ES-I3 (cell line): Measurements from ENCODE around the gene MSMB.
"Not testable (repeated sequence)": the region's sequence is repeated elsewhere in the genome, so short reads cannot be mapped to it uniquely, and the experiment has no call there.

Experiments used
- H3K36me3 ChIP-seq: 2 replicates; pipeline ENCODE4 v1.6.1; 2013; ENCODE audit warnings: mild to moderate bottlenecking, low read length, control low read depth, moderate library complexity; ENCODE audit not compliant: insufficient read depth
- H3K4me1 ChIP-seq: 2 replicates; pipeline ENCODE4 v1.6.1; 2013; ENCODE audit warnings: mild to moderate bottlenecking, control low read depth, low read length; ENCODE audit not compliant: insufficient read depth
- H3K9ac ChIP-seq: 2 replicates; pipeline ENCODE4 v1.6.1; 2013; ENCODE audit warnings: low read depth, mild to moderate bottlenecking, low read length, moderate library complexity
- H3K9me3 ChIP-seq: 2 replicates; pipeline ENCODE4 v1.6.1; 2013; ENCODE audit warnings: mild to moderate bottlenecking, low read length, moderate library complexity; ENCODE audit not compliant: control insufficient read depth, insufficient read depth

MSMB gene, protein sequence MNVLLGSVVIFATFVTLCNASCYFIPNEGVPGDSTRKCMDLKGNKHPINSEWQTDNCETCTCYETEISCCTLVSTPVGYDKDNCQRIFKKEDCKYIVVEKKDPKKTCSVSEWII

DNA sequence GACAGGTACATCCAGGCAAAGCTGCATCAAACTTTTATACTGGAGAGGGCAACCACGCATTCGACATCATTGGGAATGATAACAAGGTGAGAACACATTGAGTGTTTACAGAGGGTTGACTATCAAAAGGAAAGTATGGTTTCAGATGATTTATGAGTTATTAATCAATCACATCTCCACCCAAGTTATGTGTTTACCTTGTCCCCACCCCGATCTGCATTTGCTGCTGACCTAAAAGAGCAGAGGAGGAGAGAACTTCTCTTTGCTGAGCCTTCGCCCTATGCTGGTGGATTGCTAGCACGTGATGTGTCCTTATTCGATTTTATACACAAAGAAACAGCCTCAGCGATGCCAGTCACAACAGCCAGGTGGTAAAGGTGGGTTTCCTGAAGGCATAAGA, at the start of gene MSMB:
Gene MSMB (minus strand): TSS at position 9 of the 400 bp plus-strand sequence. CDS start 32 bp downstream, outside the sequence.
- Histone ChIP-seq H3K36me3 (no peaks in the 10 kb centered on the region), H3K9ac (no peak within 1 kb of the TSS)

DNA sequence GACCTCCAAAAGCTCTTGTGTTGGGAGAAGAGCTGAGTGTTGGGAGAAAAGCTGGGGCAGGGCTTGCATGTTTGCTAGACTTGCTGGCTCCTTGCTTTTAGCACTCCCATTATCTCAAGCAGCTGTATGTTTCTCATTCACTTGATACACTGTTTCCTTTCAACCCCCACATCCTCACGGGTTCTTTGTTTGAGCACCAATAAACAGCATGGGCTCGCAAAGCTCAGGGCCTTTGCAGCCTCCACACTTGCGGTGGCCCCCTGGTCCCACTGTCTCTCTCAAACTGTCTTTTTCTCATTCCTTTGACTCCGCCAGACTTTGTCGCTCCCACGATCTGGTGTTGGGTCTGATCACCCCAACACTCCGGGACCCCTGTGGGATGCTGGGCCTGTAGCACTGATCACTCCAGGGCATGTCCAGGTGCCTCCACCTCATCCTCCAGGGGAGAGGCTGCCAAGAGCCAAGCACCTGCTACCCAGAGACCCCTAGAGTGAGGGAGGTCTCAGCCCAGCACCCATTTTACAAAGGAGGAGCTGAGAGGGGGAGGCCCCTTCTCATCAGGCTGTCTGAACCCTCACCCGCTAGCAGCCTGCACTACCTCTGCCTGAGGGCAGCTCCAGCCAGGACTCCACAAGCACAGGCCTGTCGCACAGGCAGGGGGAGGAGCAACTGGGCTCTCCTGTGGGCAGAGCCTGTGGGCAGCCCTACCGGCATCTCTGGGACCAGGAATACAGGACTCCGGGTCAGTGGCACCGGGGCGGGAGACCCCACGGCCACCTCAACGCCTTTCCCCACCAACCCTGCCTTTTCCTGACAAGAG, 49.1 kb upstream of the MSMB start:
- H3K9me3 ChIP-seq: no peaks in the 10 kb centered on the region
- no peak overlapping the region for H3K9ac ChIP-seq
- H3K36me3 ChIP-seq: no peaks in the 10 kb centered on the region
- H3K4me1 ChIP-seq: peaks cover 26% of the 10 kb centered on the region

More for the DNA sequence above, at the start of gene MSMB:
- Histone ChIP-seq H3K9me3 (no peaks in the 10 kb centered on the region), H3K4me1 (peaks cover 4% of the 10 kb centered on the region; the same call in 1 of the 2 replicates)

DNA sequence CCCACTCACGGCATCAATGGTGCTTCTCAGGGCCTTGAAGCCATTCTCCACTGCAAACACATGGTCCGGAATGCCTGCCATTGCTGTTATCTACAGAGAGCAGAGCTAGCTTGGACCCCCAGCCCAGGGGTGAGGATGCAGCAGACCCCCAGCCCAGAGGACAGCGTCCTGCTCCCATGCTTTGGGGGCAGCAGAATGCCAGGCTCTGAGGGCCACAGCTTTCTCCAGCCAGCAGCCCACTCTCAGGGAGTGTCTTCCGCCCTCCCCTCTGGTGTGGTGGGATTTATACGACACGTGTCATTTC, 48.1 kb upstream of the MSMB start:
- no peaks in the 10 kb centered on the region for H3K36me3 ChIP-seq
- H3K9ac ChIP-seq: no peak overlapping the region
- peaks cover 26% of the 10 kb centered on the region for H3K4me1 ChIP-seq
- H3K9me3 ChIP-seq: no peaks in the 10 kb centered on the region

DNA sequence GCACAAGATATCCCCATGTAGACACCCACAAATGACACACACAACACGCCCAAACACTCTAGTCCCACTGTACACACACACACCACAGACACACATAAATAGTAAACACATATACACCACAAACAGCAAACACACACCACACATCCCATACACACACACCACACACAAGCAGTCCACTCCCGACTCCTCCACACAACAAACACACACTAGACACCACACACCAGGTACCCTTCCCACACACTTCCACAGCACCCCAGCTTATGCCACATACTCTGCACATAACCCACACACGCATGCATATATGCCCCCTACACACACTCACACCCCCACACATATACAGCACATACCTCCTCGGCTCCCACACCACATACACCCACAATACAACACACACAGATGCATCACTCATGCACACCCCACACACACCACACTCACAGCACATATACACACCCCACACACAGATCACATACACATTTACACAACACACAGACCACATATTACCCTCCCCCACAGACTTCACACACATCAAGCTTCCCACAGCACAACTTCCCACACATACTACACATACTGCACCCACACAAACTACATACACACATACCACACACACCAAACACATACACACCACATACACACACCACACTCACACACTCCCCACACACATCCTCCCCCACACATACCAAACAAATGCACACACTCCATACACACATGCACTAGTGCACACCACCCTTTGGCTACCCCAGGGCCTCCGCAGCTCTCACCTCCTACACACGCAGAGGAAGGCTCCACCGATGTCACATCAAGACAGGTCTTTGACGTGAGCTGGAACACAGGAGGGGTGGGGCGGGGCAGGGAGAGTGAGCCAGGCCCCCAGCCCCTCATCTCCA, 47.5 kb upstream of the MSMB start:
- H3K9ac ChIP-seq, H3K9me3 ChIP-seq, H3K36me3 ChIP-seq: not testable (repeated sequence)
- peaks cover 26% of the 10 kb centered on the region for H3K4me1 ChIP-seq

DNA sequence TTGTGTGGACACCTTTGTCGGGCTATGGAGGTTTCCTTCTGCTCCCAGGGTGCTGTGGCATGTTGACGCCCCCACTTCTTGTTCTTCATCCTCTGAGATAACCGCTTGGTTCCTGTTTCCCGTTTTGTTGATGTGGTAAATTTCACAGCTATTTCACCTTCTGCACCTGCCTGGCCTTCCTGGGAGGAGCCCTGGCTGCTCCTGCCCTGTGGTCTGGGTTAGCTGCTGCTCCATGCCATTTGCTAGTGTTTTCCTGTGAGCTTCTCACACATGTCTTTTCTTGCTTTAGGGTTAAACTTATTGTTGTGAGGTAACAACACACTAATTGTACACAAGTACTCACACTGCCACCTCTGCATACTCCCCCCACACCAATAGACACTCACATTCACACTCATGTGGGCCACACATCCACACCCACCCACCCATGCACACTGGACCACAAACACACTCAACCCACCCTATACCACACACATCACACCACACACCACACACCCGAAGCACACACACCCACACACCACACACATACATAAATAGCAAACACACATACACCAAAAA, 46.5 kb upstream of the MSMB start:
- Histone ChIP-seq H3K9ac (no peak overlapping the region), H3K9me3 (no peaks in the 10 kb centered on the region), H3K36me3 (no peaks in the 10 kb centered on the region), H3K4me1 (peaks cover 26% of the 10 kb centered on the region)

DNA sequence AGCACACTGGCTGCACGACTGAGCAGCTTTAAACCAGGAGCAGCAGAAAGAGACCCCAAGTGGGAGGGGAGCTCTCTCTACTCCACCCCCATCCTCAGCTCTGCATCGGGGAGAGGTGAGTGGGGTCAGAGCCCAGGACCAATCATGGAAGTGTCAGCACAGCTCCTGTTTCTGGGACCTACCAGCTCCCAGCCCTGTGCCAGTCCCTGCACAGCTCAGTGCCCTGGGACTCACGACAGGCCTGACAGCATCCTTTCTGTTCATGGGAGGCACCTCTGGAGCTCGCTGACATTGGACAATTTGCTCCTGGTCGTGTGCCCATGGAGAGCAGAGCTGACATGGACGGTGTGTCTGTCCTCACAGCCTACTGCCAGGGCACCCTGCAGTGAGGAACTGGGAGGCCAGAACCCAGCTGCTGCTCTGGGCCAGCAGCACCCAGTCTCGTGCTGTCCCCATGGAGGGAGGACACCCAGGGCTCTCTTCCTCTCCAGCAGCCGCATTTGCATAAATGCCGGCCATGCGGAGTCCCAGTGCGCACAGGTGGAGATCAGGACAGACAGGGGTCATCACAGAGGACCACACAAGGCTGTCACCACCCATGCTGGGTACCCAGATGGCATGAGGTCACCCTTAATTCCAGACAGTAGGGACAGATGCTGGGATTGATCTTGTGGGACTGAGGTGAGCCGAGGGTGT, 45.9 kb upstream of the MSMB start:
- Histone ChIP-seq H3K36me3 (no peaks in the 10 kb centered on the region), H3K9ac (no peak overlapping the region), H3K9me3 (no peaks in the 10 kb centered on the region), H3K4me1 (peaks cover 20% of the 10 kb centered on the region)

DNA sequence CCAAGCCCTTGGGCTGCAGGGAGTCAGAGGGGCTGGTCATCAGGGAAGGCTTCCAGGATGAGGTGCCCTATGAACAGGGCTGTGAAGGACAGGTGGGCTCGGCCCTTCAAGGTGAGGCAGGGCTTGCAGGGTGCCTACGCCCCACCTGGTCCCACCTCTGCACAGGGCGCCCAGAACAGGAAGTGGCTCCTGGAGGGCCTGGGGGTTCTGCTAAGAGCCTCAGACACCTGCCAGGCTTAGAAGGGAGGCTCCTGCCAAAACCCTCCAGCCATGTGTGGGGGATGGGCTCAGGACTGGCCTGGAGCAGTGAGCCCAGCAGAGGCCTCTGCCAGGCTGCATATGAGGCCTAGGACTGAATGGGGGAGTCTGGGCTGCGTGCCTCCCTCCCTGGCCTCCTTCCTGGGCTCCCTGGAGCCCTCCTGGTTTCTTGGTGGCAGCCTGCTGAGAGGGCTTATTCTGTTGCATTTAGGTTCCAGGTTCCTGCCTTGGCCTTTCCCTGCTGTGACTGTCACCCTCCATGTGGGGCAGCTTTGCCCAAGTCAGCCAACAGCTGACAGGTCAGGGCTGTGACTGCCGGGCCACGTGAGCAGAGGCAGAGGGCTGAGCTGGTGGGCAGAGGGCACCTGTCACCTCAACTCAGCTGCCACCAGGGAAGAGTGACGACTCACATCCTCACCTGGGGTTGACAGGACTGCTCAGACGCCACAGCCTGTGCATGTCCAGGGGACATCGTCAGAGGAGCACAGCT, 45.2 kb upstream of the MSMB start:
- Histone ChIP-seq H3K36me3 (no peaks in the 10 kb centered on the region), H3K9me3 (no peaks in the 10 kb centered on the region), H3K9ac (no peak overlapping the region), H3K4me1 (peaks cover 16% of the 10 kb centered on the region)

DNA sequence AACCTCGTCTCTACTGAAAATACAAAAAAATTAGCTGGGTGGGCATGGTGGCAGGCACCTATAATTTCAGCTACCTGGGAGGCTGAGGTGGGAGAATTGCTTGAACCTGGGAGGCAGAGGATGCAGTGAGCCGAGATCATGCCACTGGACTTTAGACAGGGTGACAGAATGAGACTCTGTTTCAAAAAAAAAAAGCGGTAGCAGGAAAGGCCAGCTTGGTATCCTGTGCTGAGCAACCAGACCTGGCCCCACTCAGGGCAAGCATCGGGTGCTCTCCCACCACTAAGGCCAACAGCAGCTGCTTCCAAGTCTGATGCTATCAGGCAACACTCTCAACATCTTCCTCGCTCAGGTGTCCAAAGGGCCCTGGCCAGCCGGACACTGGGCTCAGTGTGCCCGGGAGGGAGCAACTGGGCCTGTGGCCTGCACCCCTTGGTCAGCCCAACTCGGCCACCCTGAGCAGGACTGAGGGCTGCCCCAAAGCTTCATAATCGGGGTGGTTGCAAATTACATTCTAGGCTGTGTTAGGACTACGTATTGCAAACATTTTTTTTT, 44.3 kb upstream of the MSMB start:
- H3K9ac ChIP-seq: no peak overlapping the region
- peaks cover 12% of the 10 kb centered on the region for H3K4me1 ChIP-seq

DNA sequence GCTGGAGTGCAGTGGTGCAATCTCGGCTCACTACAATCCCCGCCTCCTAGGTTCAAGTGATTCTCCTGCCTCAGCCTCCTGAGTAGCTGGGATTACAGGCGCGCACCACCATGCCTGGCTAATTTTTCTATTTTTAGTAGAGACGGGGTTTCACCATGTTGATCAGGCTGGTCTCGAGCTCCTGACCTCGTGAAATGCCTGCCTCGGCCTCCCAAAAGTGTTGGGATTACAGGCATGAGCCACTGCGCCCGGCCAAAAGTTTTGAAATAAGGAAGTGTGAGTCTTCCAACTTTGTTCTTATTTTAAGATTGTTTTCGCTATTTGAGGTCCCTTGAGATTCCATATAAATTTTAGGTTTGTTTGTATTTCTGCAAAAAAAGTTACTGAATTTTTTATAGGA, 41.3 kb upstream of the MSMB start:
- not testable (repeated sequence) for H3K4me1 ChIP-seq, H3K9me3 ChIP-seq, H3K36me3 ChIP-seq, H3K9ac ChIP-seq

More for the DNA sequence above, 44.3 kb upstream of the MSMB start:
- Histone ChIP-seq H3K36me3 (no peaks in the 10 kb centered on the region), H3K9me3 (no peaks in the 10 kb centered on the region)

DNA sequence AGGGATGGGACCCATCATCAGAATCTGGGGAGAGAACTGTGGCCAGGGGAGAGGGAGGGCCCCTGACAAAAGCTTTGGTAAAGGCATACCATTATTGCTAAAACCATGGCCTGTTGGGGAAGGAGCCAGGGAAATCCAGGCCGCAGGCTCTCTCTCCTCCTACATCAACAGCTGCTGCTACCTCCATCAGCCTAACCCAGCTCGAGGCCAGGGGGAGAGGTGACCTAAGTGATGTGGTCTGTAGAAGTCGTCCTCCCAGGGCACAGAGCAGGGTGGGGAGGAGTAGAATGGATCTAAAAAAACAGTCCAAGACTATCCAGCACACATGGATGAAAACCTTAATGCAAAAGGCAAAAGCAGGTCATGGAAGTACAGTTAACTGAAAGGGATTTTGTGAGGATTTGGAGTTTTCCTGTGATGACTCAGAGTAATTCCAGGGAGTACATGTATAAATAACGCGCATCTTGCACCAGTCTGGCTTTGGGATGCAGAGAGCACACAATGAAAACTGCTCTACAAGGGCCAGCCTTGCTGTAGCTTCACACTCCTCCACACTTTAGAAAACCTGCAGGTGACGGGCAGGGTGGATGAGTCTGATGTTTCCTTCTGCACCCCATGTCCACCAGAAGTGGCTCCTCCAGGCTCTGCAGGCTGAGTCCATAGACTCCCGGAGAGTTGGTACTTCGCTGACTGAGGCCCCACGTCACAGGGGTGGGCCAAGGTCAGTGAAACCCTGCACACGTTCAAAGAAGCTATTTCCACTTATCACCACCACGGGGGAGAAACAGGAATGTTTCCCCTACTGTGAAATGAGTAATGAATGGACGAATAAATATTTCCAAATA, 38.5 kb upstream of the MSMB start:
- Histone ChIP-seq H3K4me1 (no peaks in the 10 kb centered on the region), H3K9ac (no peak overlapping the region), H3K9me3 (no peaks in the 10 kb centered on the region), H3K36me3 (no peaks in the 10 kb centered on the region)

DNA sequence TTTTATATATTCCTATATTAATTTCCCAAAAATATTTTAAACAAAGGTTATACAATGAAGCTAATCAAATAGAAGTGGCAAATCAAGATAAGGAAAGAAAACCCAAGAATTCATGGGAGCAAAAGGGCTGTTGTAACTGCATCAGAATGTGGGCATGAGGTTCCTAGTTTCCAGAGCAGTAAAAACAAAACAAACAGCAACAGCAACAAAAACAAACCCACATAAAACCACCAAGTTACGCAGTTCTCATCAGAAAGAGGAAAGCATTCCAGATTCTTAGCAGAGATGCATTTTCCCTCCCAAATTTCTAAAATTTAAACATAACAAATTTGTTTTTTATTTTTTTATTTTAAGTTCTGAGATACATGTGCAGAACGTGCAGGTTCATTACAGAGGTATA, 34.8 kb upstream of the MSMB start:
- no peaks in the 10 kb centered on the region for H3K36me3 ChIP-seq
- H3K4me1 ChIP-seq: peaks cover 4% of the 10 kb centered on the region; the same call in 1 of the 2 replicates
- H3K9me3 ChIP-seq: no peaks in the 10 kb centered on the region
- H3K9ac ChIP-seq: no peak overlapping the region

DNA sequence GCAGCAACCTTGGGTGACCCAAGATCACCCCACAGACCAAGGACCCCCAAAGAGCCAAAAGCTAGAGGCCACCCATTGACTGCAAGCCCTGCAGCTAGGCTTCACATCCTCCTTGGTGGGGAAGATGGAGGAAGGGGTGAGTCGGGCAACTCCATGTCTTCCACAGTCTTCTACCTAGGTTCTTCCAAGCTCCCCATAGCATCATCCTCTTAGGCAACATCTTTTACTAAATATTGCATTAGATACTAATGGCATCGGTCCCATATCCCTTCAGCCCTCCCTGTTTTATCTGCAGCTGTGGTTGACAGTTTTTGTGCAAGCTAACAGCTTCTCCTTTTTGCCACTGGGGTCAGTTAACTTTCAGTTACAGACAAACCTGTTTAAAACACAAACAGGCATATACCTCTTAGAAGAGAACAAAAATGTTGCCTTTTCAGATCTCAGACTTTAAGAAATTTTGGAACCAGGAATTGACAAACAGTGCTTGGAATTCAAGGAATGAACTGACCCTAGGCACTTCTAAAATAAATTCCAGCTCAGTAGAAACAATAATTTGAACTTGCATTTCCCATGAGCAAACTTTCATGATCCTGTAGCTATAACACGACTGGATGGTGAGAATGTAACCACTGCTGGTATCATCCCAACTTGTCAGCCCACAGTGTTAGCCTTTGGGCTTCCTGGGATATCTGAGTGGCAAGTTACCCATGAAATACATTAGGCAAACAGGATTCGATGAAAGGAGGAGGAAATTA, 33.9 kb upstream of the MSMB start:
- Histone ChIP-seq H3K9ac (no peak overlapping the region), H3K4me1 (peaks cover 4% of the 10 kb centered on the region; the same call in 1 of the 2 replicates), H3K9me3 (no peaks in the 10 kb centered on the region), H3K36me3 (no peaks in the 10 kb centered on the region)
